K562 (cell line): Measurements from ENCODE around the gene DCAF17. TPM values are rescaled to one million over a fixed set of nuclear protein-coding genes. Genes with fewer than 3 reads are reported as not detected.

ENCODE experiments used
- ATAC-seq: fragments of 200-7000 bp; cut with Tn5 transposase; 3 replicates; pipeline ENCODE4 v1.9.1; 2020; ENCODE audit warnings: moderate library complexity
- BruUV-seq: library from RNA; stranded (reverse); fragments of 400-500 nt; replicated peaks from 2 replicates; lab custom pipeline; 2021; lab: Mats Ljungman, UMichigan
- CTCF ChIA-PET: fragments of 300-600 bp; formaldehyde crosslinking; extraction: SDS; loops from one replicate; lab custom pipeline; 2021; ENCODE audit warnings: low intra/inter-chr PET ratio; lab: Yijun Ruan, JAX
- POLR2A ChIA-PET: fragments of 300-600, 350-650 bp; sonication (Branson Sonifier 250); formaldehyde crosslinking; extraction: SDS; loops from one replicate; lab custom pipeline; 2021; ENCODE audit warnings: antibody characterized with exemption, inconsistent platforms; lab: Yijun Ruan, JAX
- DNase-seq, 4 experiments: peaks; one replicate each; pipeline versions ENCODE4 v3.0.0 to v3.0.0-alpha.2; 2011 to 2018; ENCODE audit warnings: low spot score in 3 of 4, mixed read lengths in 3 of 4; ENCODE audit errors: extremely low read depth in 1 of 4
- FAIRE-seq: peaks from 2 replicates; lab custom pipeline; 2011; peaks lifted over from hg19 to GRCh38; lab: Jason Lieb, UNC
- H2AFZ ChIP-seq: 2 replicates; pipeline ENCODE4 v1.6.0; 2011; ENCODE audit warnings: low read depth, low read length, control low read depth, inconsistent platforms
- H3K27ac ChIP-seq: fragments of 200-600 bp; 3 replicates; pipeline ENCODE4 v1.8.0; 2011; ENCODE audit warnings: low read depth, mild to moderate bottlenecking, control low read depth, inconsistent platforms, low read length, moderate library complexity, mixed read lengths; ENCODE audit errors: extremely low read depth
- H3K27me3 ChIP-seq, 2 experiments: fragments of 300-600 bp in 1 of 2; 2 replicates in 1 of 2; 3 replicates in 1 of 2; pipeline versions ENCODE4 v1.6.0 to v1.8.0; 2011; ENCODE audit warnings: inconsistent platforms in 2 of 2, low read length in 2 of 2, mild to moderate bottlenecking in 1 of 2, mixed read lengths in 1 of 2, moderate library complexity in 1 of 2; ENCODE audit not compliant: control insufficient read depth in 2 of 2, insufficient read depth in 2 of 2
- H3K36me3 ChIP-seq: fragments of 300-600 bp; 3 replicates; pipeline ENCODE4 v1.8.0; 2011; ENCODE audit warnings: mild to moderate bottlenecking, low read length, inconsistent platforms; ENCODE audit not compliant: control insufficient read depth, insufficient read depth
- H3K4me1 ChIP-seq, 2 experiments: fragments of 200-600 bp in 1 of 2; replicated peaks in 1 of 2; 2 replicates in 1 of 2; 3 replicates in 1 of 2; pipeline versions ENCODE4 v1.5.1 to v1.8.0; 2011; ENCODE audit warnings: inconsistent platforms in 2 of 2, low read length in 2 of 2, mild to moderate bottlenecking in 1 of 2, mixed read lengths in 1 of 2, moderate library complexity in 1 of 2; ENCODE audit not compliant: control insufficient read depth in 2 of 2, insufficient read depth in 2 of 2
- H3K4me2 ChIP-seq: 2 replicates; pipeline ENCODE4 v1.6.1; 2011; ENCODE audit warnings: low read length, control low read depth, inconsistent platforms, mixed read lengths; ENCODE audit not compliant: insufficient read depth
- H3K4me3 ChIP-seq: fragments of 200-600 bp; sonication (generic), shearing (Covaris generic); 2 replicates; pipeline ENCODE4 v1.5.1; 2016; ENCODE audit warnings: control low read depth, inconsistent platforms
- H3K79me2 ChIP-seq: fragments of 200-600 bp; 3 replicates; pipeline ENCODE4 v1.8.0; 2011; ENCODE audit warnings: low read length, inconsistent platforms; ENCODE audit not compliant: control insufficient read depth, insufficient read depth
- H3K9ac ChIP-seq, 2 experiments: 2 replicates each; pipeline versions ENCODE4 v1.6.0 to v1.6.1; 2011; ENCODE audit warnings: low read depth in 2 of 2, low read length in 2 of 2, control low read depth in 1 of 2, inconsistent platforms in 1 of 2, mild to moderate bottlenecking in 1 of 2, mixed read lengths in 1 of 2; ENCODE audit not compliant: insufficient read depth in 1 of 2
- H3K9me1 ChIP-seq: one replicate; pipeline ENCODE4 v1.6.0; 2011; ENCODE audit warnings: inconsistent platforms, mild to moderate bottlenecking, low read length, moderate library complexity; ENCODE audit not compliant: control insufficient read depth, insufficient read depth
- H3K9me3 ChIP-seq: replicated peaks from 2 replicates; pipeline ENCODE4 v1.5.1; 2011; ENCODE audit warnings: low read depth, low read length, inconsistent platforms; ENCODE audit not compliant: control insufficient read depth, insufficient read depth
- H4K20me1 ChIP-seq: replicated peaks from 2 replicates; pipeline ENCODE4 v1.6.1; 2011; ENCODE audit warnings: low read length, inconsistent platforms, mixed read lengths; ENCODE audit not compliant: control insufficient read depth, insufficient read depth
- CXXC5 ChIP-seq: fragments of 250-450 bp; sonication (Bioruptor Pico); IDR thresholded peaks from 2 replicates; pipeline ENCODE4 v1.8.0; 2022; ENCODE audit warnings: inconsistent platforms, mild to moderate bottlenecking, moderate library complexity
- HNRNPLL ChIP-seq: fragments of 200-400 bp; formaldehyde crosslinking; IDR thresholded peaks from 2 replicates; pipeline ENCODE4 v1.6.1; 2017; ENCODE audit warnings: low read length, low read depth, mild to moderate bottlenecking; ENCODE audit not compliant: poor library complexity, severe bottlenecking
- NR0B1 ChIP-seq: fragments of 450-650 bp; IDR thresholded peaks from one replicate; pipeline ENCODE4 v1.6.1; 2018; ENCODE audit warnings: mild to moderate bottlenecking, moderate library complexity; ENCODE audit not compliant: partially characterized antibody
- NR2C2 ChIP-seq, 2 experiments: fragments of 200-800 bp in 1 of 2; sonication (Bioruptor generic) in 1 of 2; sonication (generic) in 1 of 2; formaldehyde crosslinking in 1 of 2; IDR thresholded peaks; 2 replicates each; pipeline versions ENCODE4 v1.6.1 to v1.8.0; 2016 to 2022; ENCODE audit warnings: mild to moderate bottlenecking in 1 of 2, missing compliant biosample characterization in 1 of 2, missing genetic modification characterization in 1 of 2, missing genetic modification reagents in 1 of 2
- PREB ChIP-seq: sonication (generic); formaldehyde crosslinking; IDR thresholded peaks from 2 replicates; pipeline ENCODE4 v1.8.1; 2023; ENCODE audit warnings: mild to moderate bottlenecking, missing genetic modification reagents
- ZBTB40 ChIP-seq, 2 experiments: fragments of 450-650 bp in 1 of 2; sonication (generic) in 1 of 2; formaldehyde crosslinking in 1 of 2; IDR thresholded peaks; 2 replicates each; pipeline versions ENCODE4 v1.7.1 to v1.9.0; 2016 to 2022; ENCODE audit warnings: inconsistent platforms in 1 of 2, mild to moderate bottlenecking in 1 of 2, missing genetic modification reagents in 1 of 2
- ZNF263 ChIP-seq: sonication (generic); formaldehyde crosslinking; IDR thresholded peaks from 2 replicates; pipeline ENCODE4 v1.8.0; 2022; ENCODE audit warnings: mild to moderate bottlenecking, missing genetic modification reagents, borderline replicate concordance
- WGBS: fragments of 100-300 bp; shearing (Covaris generic); methylation state at CpG from one replicate; pipeline ENCODE4 v1.1.6; 2016; ENCODE audit warnings: low coverage, mixed read lengths; ENCODE audit not compliant: insufficient coverage; ENCODE audit errors: missing lambda C conversion rate; 5-methylcytosine and 5-hydroxymethylcytosine counted together
- in situ Hi-C: fragments of 300-500 bp; cut with MboI; formaldehyde crosslinking; loops from 4 replicates; pipeline ENCODE4 v1.15.0; 2018; ENCODE audit warnings: inconsistent platforms, mixed read lengths
- intact Hi-C: fragments of 100-400 bp; cut with micrococcal nuclease; formaldehyde crosslinking; loops from 2 replicates; pipeline ENCODE4 v1.14.2; 2022
- polyA plus RNA-seq, 8 experiments: library from polyadenylated mRNA; depleted of rRNA in 4 of 8; stranded (reverse) in 5 of 8; unstranded in 3 of 8; fragments of >200 nt; fragmentation: Nextera tagmentation in 2 of 8; fragmentation: Illumina TruSeq in 1 of 8; extraction: Ambion mirVana in 2 of 8; extraction: Trizol in 1 of 8; gene quantifications; 2 replicates each; pipeline versions ENCODE4 v1.2.1 to v1.2.3, GENCODE V29; 2011 to 2014; ENCODE audit warnings: inconsistent platforms in 1 of 8, missing spikeins in 1 of 8
- total RNA-seq, 7 experiments: library from RNA; depleted of rRNA in 6 of 7; stranded (reverse); fragments of >200 nt in 6 of 7; fragmentation: Illumina TruSeq in 2 of 7; extraction: Trizol in 2 of 7; gene quantifications; 2 replicates each; pipeline versions ENCODE4 v1.2.1 to v1.2.3, GENCODE V29; 2011 to 2021; ENCODE audit warnings: low replicate concordance in 1 of 7

DCAF17 gene
- total and polyA plus RNA-seq, 9 of the 15 experiments (the other 6 are each of a cell fraction or from before 2014, with no cell fraction given) = 10.0 to 38.5 (median 27.1) TPM

- Histone ChIP-seq H3K9me3 (no peaks in the 10 kb centered on the region), H3K4me3 (no peak overlapping the region), H3K4me2 (peak overlapping the region; percentile 6; the same call in 1 of the 2 replicates), H3K36me3 (no peaks in the 10 kb centered on the region), H2AFZ (peak overlapping the region; percentile 52; the same call in 1 of the 2 replicates), H3K4me1 (peaks cover 9 to 37% of the 10 kb centered on the region in 2 experiments; a peak in 3 of 5 replicates), H3K27me3 (no peaks in the 10 kb centered on the region), H3K9ac (no peak overlapping the region), H3K79me2 (no peaks in the 10 kb centered on the region), H4K20me1 (no peaks in the 10 kb centered on the region), H3K9me1 (no peaks in the 10 kb centered on the region), H3K27ac (no peak overlapping the region)
- no peak for DNase-seq
- in situ Hi-C loops (no loop called here), intact Hi-C loops (no loop called here)
- ChIA-PET POLR2A (interaction anchor here (0.5 to 4.8 kb wide), 3 partner anchors 12 to 33 kb away, joined by 3 to 51 read pairs (median 3); partner anchors contain the start of gene CYBRD1), CTCF (no interaction called here)
- no peak for ATAC-seq
- BruUV-seq = no TSS peak
- no peak for FAIRE-seq
- WGBS = 73% methylated on average over 9 of the region's 9 CpGs
- no peak for TF ChIP-seq NR2C2 (CRISPR knock-in tag; IDR thresholded peaks at IDR 0.05)
- no peak for TF ChIP-seq NR2C2 (tag; IDR thresholded peaks at IDR 0.05)
- TF ChIP-seq ZBTB40 (IDR thresholded peaks at IDR 0.05) = no peak
- no peak for TF ChIP-seq ZBTB40 (CRISPR knock-in tag; IDR thresholded peaks at IDR 0.05)
- TF ChIP-seq HNRNPLL = no peak
- TF ChIP-seq PREB (CRISPR knock-in tag) = no peak
- no peak for TF ChIP-seq CXXC5
- TF ChIP-seq ZNF263 (CRISPR knock-in tag) = no peak
- TF ChIP-seq NR0B1 = no peak
Measured at GRCh38 chr2:171509945-171510731, 76.1 kb downstream of the DCAF17 start.
